Mucosa of gallbladder (tissue), 1 donor: ENCODE data around the gene RECQL. TPM values are rescaled to one million over a fixed set of nuclear protein-coding genes. Genes with fewer than 3 reads are reported as not detected.
"Not testable (repeated sequence)": the region's sequence is repeated elsewhere in the genome, so short reads cannot be mapped to it uniquely, and the experiment has no call there.

Experiments
- DNase-seq: peaks from one replicate; pipeline ENCODE4 v3.0.0-alpha.2; 2020; ENCODE audit warnings: low spot score
- total RNA-seq: library from RNA; stranded (reverse); gene quantifications from one replicate; pipeline ENCODE4 v1.2.1, GENCODE V29; 2021
- donor health status: DM: no; HTN: no; CAD: no.

RECQL gene
- total RNA-seq, 1 donor from 2014 or later = 27.1 TPM

DNA sequence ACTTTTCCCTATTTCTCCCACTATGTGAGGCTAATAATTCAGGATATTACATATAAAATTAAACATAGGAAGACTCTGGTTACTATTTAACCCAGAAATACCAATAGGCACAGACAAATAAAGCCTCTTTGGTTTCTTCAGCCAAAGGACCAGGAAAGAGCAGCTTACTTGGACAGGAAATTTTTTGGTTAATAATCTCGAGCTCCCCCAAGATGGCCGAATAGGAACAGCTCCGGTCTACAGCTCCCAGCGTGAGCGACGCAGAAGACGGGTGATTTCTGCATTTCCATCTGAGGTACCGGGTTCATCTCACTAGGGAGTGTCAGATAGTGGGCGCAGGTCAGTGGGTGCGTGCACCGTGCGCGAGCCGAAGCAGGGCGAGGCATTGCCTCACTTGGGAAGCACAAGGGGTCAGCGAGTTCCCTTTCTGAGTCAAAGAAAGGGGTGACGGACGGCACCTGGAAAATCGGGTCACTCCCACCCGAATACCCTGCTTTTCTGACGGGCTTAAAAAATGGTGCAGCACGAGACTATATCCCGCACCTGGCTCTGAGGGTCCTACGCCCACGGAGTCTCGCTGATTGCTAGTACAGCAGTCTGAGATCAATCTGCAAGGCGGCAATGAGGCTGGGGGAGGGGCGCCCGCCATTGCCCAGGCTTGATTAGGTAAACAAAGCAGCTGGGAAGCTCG lies 82.3 kb downstream of the RECQL start:
- not testable (repeated sequence) for DNase-seq

Other genes with a start within 250 kb of the RECQL start
- gene SLCO1A2, start 166.7 kb downstream of the RECQL start, total RNA-seq = not detected
- gene IAPP, start 128.7 kb downstream of the RECQL start, total RNA-seq = not detected
- gene PYROXD1, start 64.0 kb downstream of the RECQL start, total RNA-seq = 26.4 TPM
- gene GOLT1B, start 154 bp upstream of the RECQL start, total RNA-seq = 32.1 TPM
- 0.29 TPM for gene SPX, start 24.7 kb upstream of the RECQL start, total RNA-seq
- gene GYS2, start 103.2 kb upstream of the RECQL start, total RNA-seq = not detected
- 563 TPM for gene LDHB, start 156.2 kb upstream of the RECQL start, total RNA-seq